K562 (cell line): ENCODE results near the gene SPTBN5. TPM values are rescaled to one million over a fixed set of nuclear protein-coding genes. Genes with fewer than 3 reads are reported as not detected.

Experiments used
- BRF1 ChIP-seq: IDR thresholded peaks from 3 replicates; pipeline ENCODE4 v1.6.1; 2011; ENCODE audit warnings: borderline replicate concordance, mild to moderate bottlenecking; ENCODE audit not compliant: insufficient read length; ENCODE audit errors: extremely low read depth
- CCNT2 ChIP-seq: IDR thresholded peaks from 2 replicates; pipeline ENCODE4 v1.6.1; 2011; ENCODE audit warnings: borderline replicate concordance, low read depth, mild to moderate bottlenecking, moderate library complexity, mixed read lengths, low read length; ENCODE audit not compliant: insufficient read length; ENCODE audit errors: extremely low read depth
- HDAC2 ChIP-seq: fragments of 450-650 bp; IDR thresholded peaks from 2 replicates; pipeline ENCODE4 v1.6.1; 2016; ENCODE audit warnings: mild to moderate bottlenecking
- HNRNPLL ChIP-seq: fragments of 200-400 bp; formaldehyde crosslinking; IDR thresholded peaks from 2 replicates; pipeline ENCODE4 v1.6.1; 2017; ENCODE audit warnings: low read length, low read depth, mild to moderate bottlenecking; ENCODE audit not compliant: poor library complexity, severe bottlenecking
- MGA ChIP-seq: fragments of 450-650 bp; IDR thresholded peaks from 2 replicates; pipeline ENCODE4 v1.6.1; 2016; ENCODE audit warnings: mild to moderate bottlenecking, moderate library complexity
- POLR2G ChIP-seq: fragments of 200-400 bp; formaldehyde crosslinking; IDR thresholded peaks from 2 replicates; pipeline ENCODE4 v1.6.1; 2017; ENCODE audit warnings: low read depth, mild to moderate bottlenecking, antibody characterized with exemption, low read length, moderate library complexity
- SIN3B ChIP-seq: fragments of 450-650 bp; IDR thresholded peaks from 2 replicates; pipeline ENCODE4 v1.6.1; 2017; ENCODE audit warnings: low read depth, mild to moderate bottlenecking, moderate library complexity
- SP2 ChIP-seq: IDR thresholded peaks from 2 replicates; pipeline ENCODE4 v1.6.1; 2011; ENCODE audit warnings: mild to moderate bottlenecking, low read depth, low read length, moderate library complexity; ENCODE audit not compliant: poor library complexity, severe bottlenecking; ENCODE audit errors: extremely low read depth
- TAL1 ChIP-seq: fragments of 450-650 bp; IDR thresholded peaks from 2 replicates; pipeline ENCODE4 v1.6.1; 2016; ENCODE audit warnings: mild to moderate bottlenecking
- TBP ChIP-seq: optimal IDR thresholded peaks from 2 replicates; pipeline ENCODE3; 2011; ENCODE audit warnings: low read depth, low read length, improper control_type of control experiment
- ZBTB34 ChIP-seq: fragments of 250-450 bp; sonication (Bioruptor Pico); IDR thresholded peaks from 2 replicates; pipeline ENCODE4 v1.8.0; 2021; ENCODE audit warnings: mild to moderate bottlenecking, moderate library complexity
- ZNF282 ChIP-seq: sonication (generic); formaldehyde crosslinking; IDR thresholded peaks from 2 replicates; pipeline ENCODE4 v1.8.1; 2023; ENCODE audit warnings: missing genetic modification reagents
- polyA plus RNA-seq, 8 experiments: library from polyadenylated mRNA; depleted of rRNA in 4 of 8; stranded (reverse) in 5 of 8; unstranded in 3 of 8; fragments of >200 nt; fragmentation: Nextera tagmentation in 2 of 8; fragmentation: Illumina TruSeq in 1 of 8; extraction: Ambion mirVana in 2 of 8; extraction: Trizol in 1 of 8; gene quantifications; 2 replicates each; pipeline versions ENCODE4 v1.2.1 to v1.2.3, GENCODE V29; 2011 to 2014; ENCODE audit warnings: inconsistent platforms in 1 of 8, missing spikeins in 1 of 8
- total RNA-seq, 7 experiments: library from RNA; depleted of rRNA in 6 of 7; stranded (reverse); fragments of >200 nt in 6 of 7; fragmentation: Illumina TruSeq in 2 of 7; extraction: Trizol in 2 of 7; gene quantifications; 2 replicates each; pipeline versions ENCODE4 v1.2.1 to v1.2.3, GENCODE V29; 2011 to 2021; ENCODE audit warnings: low replicate concordance in 1 of 7

Gene SPTBN5
- total and polyA plus RNA-seq, 9 of the 15 experiments (the other 6 are each of a cell fraction or from before 2014, with no cell fraction given): 0.02 TPM; not detected in 8

- TF ChIP-seq CCNT2: peak; percentile 72
- peak; percentile 75 for TF ChIP-seq MGA
- TF ChIP-seq TBP: peak; percentile 22
- peak; percentile 92 for TF ChIP-seq POLR2G
- peak; percentile 76 for TF ChIP-seq HNRNPLL
- TF ChIP-seq SIN3B: 0 out of 2 replicates have a peak, but pooled peaks have one; percentile 10
- TF ChIP-seq SP2: no peak
- TF ChIP-seq TAL1: peak; percentile 31; the same call in 1 of the 2 replicates
- 0 out of 2 replicates have a peak, but pooled peaks have one; percentile 20 for TF ChIP-seq ZNF282 (CRISPR knock-in tag)
- TF ChIP-seq HDAC2: peak; percentile 79
- no peak for TF ChIP-seq ZBTB34 (CRISPR knock-in tag)
- TF ChIP-seq BRF1: no peak
These were observed 65.7 kb downstream of the SPTBN5 start, which contains the start of gene JMJD7 (continued) for GRCh38 chr15:41827880-41828806.
